D721Med (cell line): ENCODE data around the gene SEMA6A.

ENCODE experiments used
- DNase-seq: peaks from one replicate; pipeline ENCODE4 v3.0.0; 2011; ENCODE audit warnings: low spot score; ENCODE audit not compliant: insufficient read length
- FAIRE-seq: peaks from 2 replicates; lab custom pipeline; 2011; peaks lifted over from hg19 to GRCh38; lab: Jason Lieb, UNC
- TF ChIP-seq, protein P1 (sequence below): IDR thresholded peaks from 2 replicates; pipeline ENCODE4 v1.5.1; 2012; ENCODE audit warnings: mild to moderate bottlenecking, control low read depth; ENCODE audit not compliant: insufficient read depth; ENCODE audit errors: missing control alignments

SEMA6A gene

DNA sequence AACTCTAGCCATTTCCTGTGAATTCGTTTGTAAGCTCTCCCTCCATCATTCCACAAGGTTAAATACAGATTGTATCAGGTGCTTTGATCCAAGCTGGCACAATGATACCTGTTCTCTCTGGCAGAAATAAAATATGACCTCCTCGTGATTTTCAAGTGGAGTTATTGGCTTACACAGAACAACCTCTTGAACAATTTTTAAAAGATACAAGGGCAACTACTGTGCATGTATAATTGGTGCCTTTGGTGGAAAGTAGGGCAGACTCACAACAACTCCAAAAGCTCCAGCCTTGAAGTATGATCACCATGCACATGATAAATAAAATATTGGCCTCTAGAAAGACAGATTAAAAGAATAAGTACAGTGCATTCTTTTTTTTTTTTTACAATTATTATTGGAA lies 106.0 kb downstream of the SEMA6A start:
- FAIRE-seq (no peak), DNase-seq (no peak)

DNA sequence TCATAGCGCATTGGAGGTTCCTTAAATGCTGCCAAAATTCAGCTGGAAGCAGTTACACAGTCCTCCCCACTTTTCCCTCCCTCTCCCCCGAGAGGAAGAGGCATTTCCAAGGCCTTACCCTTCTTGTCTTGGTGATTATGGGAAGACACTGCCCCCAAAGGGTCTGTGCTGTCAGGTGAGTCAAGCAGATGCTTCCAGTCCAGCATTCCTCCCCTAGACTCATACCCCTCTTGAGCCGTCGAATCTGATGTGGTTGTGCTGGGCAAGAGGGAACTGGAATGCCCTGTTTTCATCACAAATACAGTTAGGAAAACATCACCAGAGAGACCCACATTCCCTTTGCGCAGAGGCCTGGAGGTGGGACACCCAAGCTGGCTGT lies 107.2 kb downstream of the SEMA6A start:
- TF ChIP-seq, protein P1, sequence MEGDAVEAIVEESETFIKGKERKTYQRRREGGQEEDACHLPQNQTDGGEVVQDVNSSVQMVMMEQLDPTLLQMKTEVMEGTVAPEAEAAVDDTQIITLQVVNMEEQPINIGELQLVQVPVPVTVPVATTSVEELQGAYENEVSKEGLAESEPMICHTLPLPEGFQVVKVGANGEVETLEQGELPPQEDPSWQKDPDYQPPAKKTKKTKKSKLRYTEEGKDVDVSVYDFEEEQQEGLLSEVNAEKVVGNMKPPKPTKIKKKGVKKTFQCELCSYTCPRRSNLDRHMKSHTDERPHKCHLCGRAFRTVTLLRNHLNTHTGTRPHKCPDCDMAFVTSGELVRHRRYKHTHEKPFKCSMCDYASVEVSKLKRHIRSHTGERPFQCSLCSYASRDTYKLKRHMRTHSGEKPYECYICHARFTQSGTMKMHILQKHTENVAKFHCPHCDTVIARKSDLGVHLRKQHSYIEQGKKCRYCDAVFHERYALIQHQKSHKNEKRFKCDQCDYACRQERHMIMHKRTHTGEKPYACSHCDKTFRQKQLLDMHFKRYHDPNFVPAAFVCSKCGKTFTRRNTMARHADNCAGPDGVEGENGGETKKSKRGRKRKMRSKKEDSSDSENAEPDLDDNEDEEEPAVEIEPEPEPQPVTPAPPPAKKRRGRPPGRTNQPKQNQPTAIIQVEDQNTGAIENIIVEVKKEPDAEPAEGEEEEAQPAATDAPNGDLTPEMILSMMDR: no peak
- DNase-seq (no peak), FAIRE-seq (no peak)

More for the DNA sequence above, 106.0 kb downstream of the SEMA6A start:
- TF ChIP-seq, protein P1: no peak

DNA sequence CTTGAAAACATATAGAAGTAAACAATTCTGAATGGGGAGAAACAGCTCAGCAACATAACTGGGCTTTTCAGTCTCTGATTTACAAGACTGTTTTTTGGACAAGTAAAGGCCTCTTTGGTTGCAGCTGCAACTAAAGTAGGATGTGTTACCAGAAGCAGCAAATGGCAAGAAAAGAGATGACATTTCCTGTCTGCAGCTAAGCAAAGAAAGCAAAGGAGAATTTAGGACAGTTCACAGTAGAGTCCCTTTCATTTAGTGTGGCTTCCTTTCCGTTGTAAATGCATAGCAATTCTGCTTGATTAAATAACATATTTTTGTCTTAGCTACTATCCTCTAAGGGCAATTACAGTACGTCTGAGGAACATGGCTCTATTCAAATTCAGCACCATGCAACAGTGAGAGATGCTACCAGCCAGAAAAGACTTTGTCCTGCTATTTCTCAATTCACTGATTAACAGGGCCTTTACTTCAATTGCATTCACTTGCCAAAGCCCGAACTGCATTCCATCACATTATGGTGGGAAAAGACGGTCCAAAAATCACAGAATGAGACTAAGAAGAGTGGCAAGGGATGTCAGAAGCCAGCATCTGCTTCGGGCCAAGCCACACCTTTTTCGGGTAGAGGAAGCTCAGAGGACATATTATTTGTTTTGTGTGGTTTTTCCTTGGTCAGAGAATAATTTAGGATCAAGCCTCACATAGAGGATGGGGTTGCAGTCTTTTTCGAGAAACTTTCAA lies 107.7 kb downstream of the SEMA6A start:
- no peak for FAIRE-seq

DNA sequence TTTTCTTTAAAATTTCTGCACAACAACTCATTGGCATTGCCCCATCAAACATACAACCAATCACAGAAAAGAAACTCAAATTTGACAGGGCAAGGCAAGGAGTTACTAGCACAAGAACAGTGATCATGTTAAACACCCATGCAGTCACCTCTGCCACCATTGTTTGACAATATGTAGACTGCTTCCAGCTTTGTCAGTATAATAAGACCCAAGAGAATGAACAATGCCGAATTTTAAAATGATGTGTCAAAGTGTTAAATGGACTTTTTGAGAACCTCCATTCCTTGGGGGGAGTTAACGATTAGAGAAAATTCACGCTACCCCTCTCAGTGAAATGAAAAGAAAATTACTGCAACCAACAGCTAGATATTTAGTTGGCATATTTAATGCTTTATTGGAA lies 109.2 kb downstream of the SEMA6A start:
- DNase-seq (no peak), FAIRE-seq (no peak)
- TF ChIP-seq, protein P1: no peak

More for the DNA sequence above, 107.7 kb downstream of the SEMA6A start:
- no peak for DNase-seq
- TF ChIP-seq, protein P1: no peak

DNA sequence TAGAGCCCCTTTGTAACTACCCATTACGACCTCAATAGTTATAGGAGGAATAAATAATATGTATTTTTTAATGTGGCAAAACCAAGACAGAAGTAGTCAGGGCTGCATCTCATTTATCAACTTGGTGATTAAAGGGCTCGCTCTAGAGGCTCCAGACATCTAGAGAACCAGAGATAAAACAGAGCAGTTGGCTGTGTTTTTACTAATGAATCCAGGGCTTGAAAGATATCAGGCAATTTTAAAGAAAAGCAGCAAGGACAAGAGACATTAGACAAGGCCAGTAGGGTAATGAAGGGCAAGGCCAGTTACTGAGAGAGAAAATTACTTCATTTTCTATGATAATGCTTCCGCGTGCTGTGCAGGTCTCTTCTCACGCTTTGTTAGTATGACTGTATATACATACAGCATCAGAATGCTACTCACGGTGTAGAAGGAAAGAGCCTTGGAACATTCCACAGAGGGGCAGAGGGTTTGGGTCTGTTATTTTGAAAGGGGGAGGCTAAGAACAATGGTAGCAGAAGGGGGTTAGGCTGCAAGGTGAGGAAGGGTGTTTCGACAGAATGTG lies 110.4 kb downstream of the SEMA6A start:
- no peak for FAIRE-seq

DNA sequence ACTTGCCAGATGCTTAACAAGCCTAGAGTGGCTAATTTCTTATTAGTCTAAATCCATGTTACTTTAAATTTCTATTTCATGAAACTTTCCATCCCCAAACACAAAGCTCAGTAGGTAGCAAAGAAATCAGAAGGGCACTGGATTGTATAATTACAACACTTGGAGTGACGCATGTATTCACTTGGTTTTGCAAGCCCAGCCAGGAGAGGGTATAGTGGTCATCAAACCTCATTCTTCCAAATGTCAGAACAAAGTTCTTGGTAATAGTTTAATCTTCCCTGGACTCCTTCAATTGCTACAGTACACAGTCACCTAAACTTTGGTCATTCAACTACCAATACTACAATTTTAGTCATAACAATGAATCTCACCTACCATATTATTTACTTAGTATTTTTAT lies 112.1 kb downstream of the SEMA6A start:
- TF ChIP-seq, protein P1: no peak
- DNase-seq: no peak
- FAIRE-seq: no peak

More for the DNA sequence above, 110.4 kb downstream of the SEMA6A start:
- TF ChIP-seq, protein P1: no peak
- DNase-seq: no peak

DNA sequence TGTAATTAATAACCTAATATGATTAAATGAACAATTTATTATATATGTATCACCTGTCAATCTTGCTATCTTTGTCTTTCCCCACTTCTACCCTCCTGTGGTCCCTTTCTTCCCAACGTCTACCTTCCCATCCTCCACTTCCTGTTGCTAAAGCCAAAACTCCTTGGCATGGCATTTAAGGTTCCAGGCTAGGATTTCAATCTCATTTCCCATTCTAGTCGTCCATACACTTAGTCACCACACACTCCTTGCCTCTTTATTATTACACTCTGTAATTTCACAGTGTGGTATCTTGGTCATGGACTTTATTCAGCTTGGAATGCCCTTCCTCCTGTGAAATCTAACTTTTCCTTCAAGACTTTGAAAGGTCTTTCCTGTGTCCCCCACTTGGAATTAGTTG lies 115.3 kb downstream of the SEMA6A start:
- FAIRE-seq (no peak), DNase-seq (no peak)
- TF ChIP-seq, protein P1: no peak
